Measurements from ENCODE around the gene PCCA. TPM values are rescaled to one million over a fixed set of nuclear protein-coding genes. Genes with fewer than 3 reads are reported as not detected.

Gene PCCA
- total RNA-seq, 1 donor from 2014 or later: 3.6 TPM

- DNase-seq (ENCODE audit: low spot score in 2 of 2): no peak
- Histone ChIP-seq H3K4me3 (no peak overlapping the region), H3K9me3 (peaks cover 14 to 30% of the 10 kb centered on the region in 2 donors), H3K27me3 (no peaks in the 10 kb centered on the region), H3K27ac (no peak overlapping the region), H3K4me1 (no peaks in the 10 kb centered on the region), H3K36me3 (peaks cover 4 to 31% of the 10 kb centered on the region in 2 donors)
- TF ChIP-seq CTCF (IDR thresholded peaks at IDR 0.05): no peak
- intact Hi-C loops (cut with DNase I): no loop called here
Measured at GRCh38 chr13:100403675-100404074, 314.8 kb downstream of the PCCA start.

DNA sequence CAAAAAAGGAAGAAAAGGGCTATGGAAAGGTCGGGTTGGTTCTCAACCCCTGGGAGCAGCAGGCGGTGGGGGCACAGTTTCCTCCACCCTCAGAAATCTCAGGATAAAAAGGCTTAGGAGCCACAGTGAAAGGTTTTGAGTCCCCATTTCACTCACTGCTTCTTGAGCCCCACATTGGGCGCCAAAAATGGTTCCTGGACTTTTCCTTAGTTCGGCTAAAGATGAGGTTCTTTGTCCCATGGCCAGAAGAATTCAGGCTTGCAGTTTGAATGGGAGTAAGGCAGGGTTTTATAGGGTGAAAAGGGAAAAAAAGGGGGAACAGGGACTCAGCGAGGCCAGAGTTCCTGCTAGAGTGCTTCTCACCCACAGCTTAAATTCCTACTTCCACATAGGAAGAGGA lies 320.2 kb downstream of the PCCA start:
- Histone ChIP-seq H3K27ac (no peak overlapping the region), H3K4me3 (no peak overlapping the region), H3K36me3 (peaks cover 6 to 34% of the 10 kb centered on the region in 2 donors), H3K4me1 (no peaks in the 10 kb centered on the region), H3K9me3 (peaks cover 32 to 53% of the 10 kb centered on the region in 2 donors), H3K27me3 (no peaks in the 10 kb centered on the region)
- no peak for TF ChIP-seq CTCF (IDR thresholded peaks at IDR 0.05)
- intact Hi-C loops (cut with DNase I): no loop called here
- DNase-seq (ENCODE audit: low spot score in 2 of 2): no peak

DNA sequence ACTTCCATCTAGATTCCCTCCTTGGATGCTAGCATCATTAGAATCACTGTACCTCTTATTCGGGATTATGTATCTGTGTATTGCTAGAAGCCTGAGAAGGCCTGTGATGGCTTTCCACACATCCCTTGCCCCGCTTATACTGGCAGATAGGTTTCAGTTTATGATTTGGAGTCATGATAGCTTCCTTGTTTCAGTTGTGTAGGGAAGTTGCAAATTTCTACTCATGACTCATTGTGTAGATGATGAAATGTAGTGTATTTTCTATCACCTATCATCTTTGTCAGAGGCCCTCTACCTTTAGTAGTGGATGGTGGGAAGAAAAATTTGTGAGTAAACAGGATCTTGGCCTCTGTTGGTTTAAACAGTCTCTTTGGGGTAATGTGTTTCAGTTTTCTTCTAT lies 334.5 kb downstream of the PCCA start:
- H3K27me3 ChIP-seq: no peaks in the 10 kb centered on the region
- TF ChIP-seq CTCF (IDR thresholded peaks at IDR 0.05): no peak
- no peaks in the 10 kb centered on the region for H3K4me1 ChIP-seq
- no peak overlapping the region for H3K27ac ChIP-seq
- no peaks in the 10 kb centered on the region for H3K9me3 ChIP-seq
- DNase-seq (ENCODE audit: low spot score in 2 of 2): no peak
- intact Hi-C loops (cut with DNase I): no loop called here
- no peak overlapping the region for H3K4me3 ChIP-seq
- H3K36me3 ChIP-seq: peaks cover 0 to 9% of the 10 kb centered on the region in 2 donors

DNA sequence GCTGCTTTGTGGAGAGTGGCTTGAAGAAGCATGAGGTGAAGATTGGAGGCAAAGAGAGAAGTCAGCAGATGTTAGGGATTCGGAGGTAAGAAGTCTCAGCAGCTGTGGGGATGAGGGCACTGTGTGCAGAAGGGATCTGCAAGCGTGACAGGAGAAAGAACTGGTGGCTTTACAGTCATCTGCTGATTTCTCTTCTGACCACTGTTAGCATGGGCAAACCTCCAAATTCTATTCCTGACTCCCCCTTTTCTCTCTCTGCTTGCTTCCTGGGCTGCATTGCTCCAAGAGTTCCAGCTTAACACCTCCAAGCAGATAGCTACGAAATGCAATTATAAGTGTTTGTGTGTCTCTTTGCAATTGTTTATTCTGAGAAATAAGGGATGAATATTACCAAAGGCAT lies 340.1 kb downstream of the PCCA start:
- Histone ChIP-seq H3K36me3 (peaks cover 0 to 19% of the 10 kb centered on the region in 2 donors), H3K4me3 (no peak overlapping the region), H3K9me3 (no peaks in the 10 kb centered on the region), H3K27me3 (no peaks in the 10 kb centered on the region), H3K4me1 (no peaks in the 10 kb centered on the region), H3K27ac (no peak overlapping the region)
- DNase-seq (ENCODE audit: low spot score in 2 of 2): no peak
- TF ChIP-seq CTCF (IDR thresholded peaks at IDR 0.05): no peak
- intact Hi-C loops (cut with DNase I): no loop called here

GRCh38 chr13:100432611-100433010 lies 343.7 kb downstream of the PCCA start:
- no peaks in the 10 kb centered on the region for H3K27me3 ChIP-seq
- H3K4me3 ChIP-seq: no peak overlapping the region
- no peak for DNase-seq (ENCODE audit: low spot score in 2 of 2)
- no peaks in the 10 kb centered on the region for H3K4me1 ChIP-seq
- no peak for TF ChIP-seq CTCF (IDR thresholded peaks at IDR 0.05)
- intact Hi-C loops (cut with DNase I): no loop called here
- no peak overlapping the region for H3K27ac ChIP-seq
- no peaks in the 10 kb centered on the region for H3K9me3 ChIP-seq
- H3K36me3 ChIP-seq: peaks cover 0 to 10% of the 10 kb centered on the region in 2 donors

DNA sequence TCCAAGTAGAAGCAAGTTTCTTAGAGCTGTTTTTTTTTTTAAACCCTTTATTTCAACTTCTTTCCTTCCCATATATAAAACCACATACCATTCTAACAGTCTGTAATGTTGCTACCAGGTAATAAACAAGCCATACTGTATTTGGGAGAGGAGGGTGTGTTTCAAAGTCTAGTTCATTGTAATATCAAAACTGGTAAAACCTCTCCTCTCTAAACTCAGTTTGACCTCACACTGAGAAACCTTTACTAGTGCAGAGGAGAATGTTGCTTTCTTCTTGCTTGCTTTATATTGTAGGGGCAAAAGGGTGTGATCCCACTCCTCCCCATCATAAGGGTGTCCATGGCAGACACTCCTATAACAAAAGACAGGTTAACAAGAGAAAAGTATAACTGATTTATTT lies 344.6 kb downstream of the PCCA start:
- Histone ChIP-seq H3K4me1 (no peaks in the 10 kb centered on the region), H3K27ac (no peak overlapping the region), H3K36me3 (peaks cover 0 to 10% of the 10 kb centered on the region in 2 donors), H3K27me3 (no peaks in the 10 kb centered on the region), H3K4me3 (no peak overlapping the region), H3K9me3 (no peaks in the 10 kb centered on the region)
- intact Hi-C loops (cut with DNase I): no loop called here
- no peak for DNase-seq (ENCODE audit: low spot score in 2 of 2)
- no peak for TF ChIP-seq CTCF (IDR thresholded peaks at IDR 0.05)
